A549 (cell line): ENCODE measurements around the gene SEC24D.

ENCODE experiments used
- BHLHE40 ChIP-seq: IDR thresholded peaks from 2 replicates; pipeline ENCODE4 v1.6.1; 2012; ENCODE audit warnings: low read depth, low read length, inconsistent platforms
- CHD2 ChIP-seq: fragments of 150-350 bp; IDR thresholded peaks from 2 replicates; pipeline ENCODE4 v1.6.1; 2014; ENCODE audit warnings: low read length; ENCODE audit not compliant: partially characterized antibody
- CHD4 ChIP-seq: fragments of 200-600 bp; sonication (generic); IDR thresholded peaks from 2 replicates; pipeline ENCODE4 v1.6.1; 2016; ENCODE audit warnings: antibody characterized with exemption, mild to moderate bottlenecking, borderline replicate concordance
- EP300 ChIP-seq, 2 experiments: fragments of >200 bp; sonication (Bioruptor Twin); formaldehyde crosslinking; IDR thresholded peaks; 2 replicates in 1 of 2; 3 replicates in 1 of 2; pipeline ENCODE4 v1.6.1; 2016 to 2017
- ESRRA ChIP-seq: fragments of 150-350 bp; IDR thresholded peaks from 2 replicates; pipeline ENCODE4 v1.6.1; 2014; ENCODE audit warnings: mild to moderate bottlenecking, low read length, borderline replicate concordance
- HOXA7 ChIP-seq: fragments of 250-450 bp; sonication (Bioruptor Pico); IDR thresholded peaks from 2 replicates; pipeline ENCODE4 v1.5.0; 2020; ENCODE audit warnings: mild to moderate bottlenecking, moderate library complexity
- JUN ChIP-seq, 2 experiments: fragments of >200 bp; sonication (Bioruptor Twin); formaldehyde crosslinking; IDR thresholded peaks; 2 replicates in 1 of 2; 3 replicates in 1 of 2; pipeline ENCODE4 v1.6.1; 2016 to 2017
- MAFK ChIP-seq: fragments of 450-650 bp; IDR thresholded peaks from 2 replicates; pipeline ENCODE4 v1.6.1; 2014; ENCODE audit not compliant: partially characterized antibody
- MAZ ChIP-seq: fragments of 150-350 bp; IDR thresholded peaks from 2 replicates; pipeline ENCODE4 v1.6.1; 2014; ENCODE audit warnings: antibody characterized with exemption, low read depth, low read length, borderline replicate concordance
- PHF8 ChIP-seq: fragments of 200-600 bp; sonication (generic); IDR thresholded peaks from 2 replicates; pipeline ENCODE4 v1.6.1; 2016; ENCODE audit warnings: low read depth, mild to moderate bottlenecking, antibody characterized with exemption, moderate library complexity, borderline replicate concordance
- POLR2A ChIP-seq: IDR thresholded peaks from 2 replicates; pipeline ENCODE4 v1.6.1; 2012; ENCODE audit warnings: mild to moderate bottlenecking, low read length
- RAD21 ChIP-seq, 2 experiments: fragments of >200 bp in 1 of 2; sonication (Bioruptor Twin) in 1 of 2; formaldehyde crosslinking in 1 of 2; IDR thresholded peaks in 1 of 2; conservative IDR thresholded peaks in 1 of 2; 2 replicates in 1 of 2; 3 replicates in 1 of 2; pipeline ENCODE4 v1.6.1; 2012 to 2018; ENCODE audit warnings: inconsistent platforms in 1 of 2
- TF ChIP-seq, protein P1 (sequence below): fragments of >200 bp; sonication (Bioruptor Twin); formaldehyde crosslinking; IDR thresholded peaks from 3 replicates; pipeline ENCODE4 v1.5.1; 2016

DNA sequence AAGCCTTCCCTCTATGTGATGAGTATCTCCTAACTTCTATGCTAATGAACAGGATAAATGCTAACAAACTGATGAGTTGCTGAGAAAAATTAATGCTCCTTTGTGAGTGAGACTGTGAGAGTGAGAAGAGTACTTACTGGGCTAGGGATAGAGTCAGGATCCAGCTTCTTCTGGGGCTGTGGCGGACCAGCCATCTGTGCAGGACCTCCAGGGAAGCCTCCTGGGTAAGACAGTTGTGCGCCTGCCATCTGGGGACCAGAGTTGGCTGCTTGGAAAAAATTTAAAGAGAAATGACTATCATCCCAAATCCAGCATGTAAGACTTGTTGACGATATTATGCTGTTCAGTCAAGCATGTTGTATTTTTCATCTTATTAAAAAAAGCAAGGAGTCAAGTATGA, 21.0 kb downstream of the SEC24D start:
- no peak for TF ChIP-seq PHF8
- no peak for TF ChIP-seq MAZ
- no peak for TF ChIP-seq BHLHE40
- TF ChIP-seq POLR2A = no peak
- TF ChIP-seq EP300 (IDR thresholded peaks at IDR 0.05) = no peak
- TF ChIP-seq, protein P1, sequence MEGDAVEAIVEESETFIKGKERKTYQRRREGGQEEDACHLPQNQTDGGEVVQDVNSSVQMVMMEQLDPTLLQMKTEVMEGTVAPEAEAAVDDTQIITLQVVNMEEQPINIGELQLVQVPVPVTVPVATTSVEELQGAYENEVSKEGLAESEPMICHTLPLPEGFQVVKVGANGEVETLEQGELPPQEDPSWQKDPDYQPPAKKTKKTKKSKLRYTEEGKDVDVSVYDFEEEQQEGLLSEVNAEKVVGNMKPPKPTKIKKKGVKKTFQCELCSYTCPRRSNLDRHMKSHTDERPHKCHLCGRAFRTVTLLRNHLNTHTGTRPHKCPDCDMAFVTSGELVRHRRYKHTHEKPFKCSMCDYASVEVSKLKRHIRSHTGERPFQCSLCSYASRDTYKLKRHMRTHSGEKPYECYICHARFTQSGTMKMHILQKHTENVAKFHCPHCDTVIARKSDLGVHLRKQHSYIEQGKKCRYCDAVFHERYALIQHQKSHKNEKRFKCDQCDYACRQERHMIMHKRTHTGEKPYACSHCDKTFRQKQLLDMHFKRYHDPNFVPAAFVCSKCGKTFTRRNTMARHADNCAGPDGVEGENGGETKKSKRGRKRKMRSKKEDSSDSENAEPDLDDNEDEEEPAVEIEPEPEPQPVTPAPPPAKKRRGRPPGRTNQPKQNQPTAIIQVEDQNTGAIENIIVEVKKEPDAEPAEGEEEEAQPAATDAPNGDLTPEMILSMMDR = no peak
- no peak for TF ChIP-seq RAD21 (conservative IDR thresholded peaks at IDR 0.05 in 1 of 2, IDR thresholded peaks at IDR 0.05 in 1 of 2)
- no peak for TF ChIP-seq JUN (IDR thresholded peaks at IDR 0.05)
- no peak for TF ChIP-seq CHD4
- no peak for TF ChIP-seq HOXA7 (CRISPR knock-in tag)
- no peak for TF ChIP-seq CHD2
- TF ChIP-seq ESRRA = no peak
- TF ChIP-seq MAFK = no peak
